Stimulated activated CD4-positive, alpha-beta T cell treated with anti-CD3 and anti-CD28 coated beads, Interleukin-1b, Interleukin-23, amount 100 ng/mL, for 48 hours (primary cell): ENCODE measurements around the gene KNOP1.

Source experiments
- DNase-seq: peaks from one replicate; pipeline ENCODE4 v3.0.0-alpha.2; 2020

KNOP1 gene

GRCh38 chr16:19706846-19707245, 11.2 kb downstream of the KNOP1 start:
- no peak for DNase-seq

- DNase-seq, result no peak
These were observed 12.2 kb downstream of the KNOP1 start for GRCh38 chr16:19705843-19706242.

- no peak for DNase-seq
These were observed 12.9 kb downstream of the KNOP1 start for GRCh38 chr16:19705146-19705501.

- DNase-seq, result no peak
These were observed 13.5 kb downstream of the KNOP1 start for GRCh38 chr16:19704321-19705145.

GRCh38 chr16:19703172-19703889, 14.7 kb downstream of the KNOP1 start:
- DNase-seq, result no peak

GRCh38 chr16:19701091-19701490, 16.9 kb downstream of the KNOP1 start:
- DNase-seq, result no peak

- DNase-seq, result no peak
These were observed 17.7 kb downstream of the KNOP1 start for GRCh38 chr16:19700319-19700781.

- DNase-seq, result no peak
These were observed 18.6 kb downstream of the KNOP1 start for GRCh38 chr16:19699472-19699871.

- peak; percentile 41 for DNase-seq
These were observed 19.3 kb downstream of the KNOP1 start for GRCh38 chr16:19698480-19699465.

GRCh38 chr16:19697756-19698318, 20.2 kb downstream of the KNOP1 start:
- no peak for DNase-seq

- no peak for DNase-seq
These were observed 21.1 kb downstream of the KNOP1 start for GRCh38 chr16:19696961-19697360.

- DNase-seq, result peak; percentile 51
These were observed 21.7 kb downstream of the KNOP1 start for GRCh38 chr16:19696328-19696727.

- no peak for DNase-seq
These were observed 23.0 kb downstream of the KNOP1 start for GRCh38 chr16:19694989-19695388.

GRCh38 chr16:19691161-19691711, 26.8 kb downstream of the KNOP1 start:
- no peak for DNase-seq

GRCh38 chr16:19690196-19690595, 27.8 kb downstream of the KNOP1 start:
- DNase-seq, result no peak

GRCh38 chr16:19689342-19689741, 28.7 kb downstream of the KNOP1 start:
- no peak for DNase-seq

- no peak for DNase-seq
These were observed 29.5 kb downstream of the KNOP1 start for GRCh38 chr16:19688396-19689024.

GRCh38 chr16:19687279-19687678, 30.7 kb downstream of the KNOP1 start:
- no peak for DNase-seq

GRCh38 chr16:19685176-19685575, 32.9 kb downstream of the KNOP1 start:
- no peak for DNase-seq

GRCh38 chr16:19683453-19684236, 34.4 kb downstream of the KNOP1 start:
- no peak for DNase-seq

GRCh38 chr16:19681637-19682036, 36.4 kb downstream of the KNOP1 start:
- no peak for DNase-seq
